OCI-LY1 (cell line): ENCODE data around the gene MID1.

Source experiments
- CTCF ChIP-seq: fragments of 200-600 bp; sonication (generic), shearing (Covaris generic); IDR thresholded peaks from 2 replicates; pipeline ENCODE4 v1.5.1; 2017; ENCODE audit warnings: mild to moderate bottlenecking, antibody characterized with exemption, low read length, moderate library complexity, mixed read lengths
- EZH2 ChIP-seq: fragments of 200-600 bp; sonication (generic), shearing (Covaris generic); IDR thresholded peaks from 2 replicates; pipeline ENCODE4 v1.8.0; 2017; ENCODE audit warnings: borderline replicate concordance, mixed run types, mild to moderate bottlenecking, antibody characterized with exemption, low read length, moderate library complexity, mixed read lengths

GRCh38 chrX:10482708-10483107, 137.7 kb downstream of the MID1 start:
- TF ChIP-seq EZH2: no peak
- TF ChIP-seq CTCF: no peak
